T-cell (primary cell): Measurements from ENCODE around the gene FOXJ1. TPM values are rescaled to one million over a fixed set of nuclear protein-coding genes. Genes with fewer than 3 reads are reported as not detected.
"Not testable (repeated sequence)": the region's sequence is repeated elsewhere in the genome, so short reads cannot be mapped to it uniquely, and the experiment has no call there.

Source experiments
- ATAC-seq, 4 experiments: fragments of 200-7000 bp in 3 of 4; fragments of 150-1000 bp in 1 of 4; cut with Tn5 transposase; replicated peaks in 1 of 4; 1 replicate in 3 of 4; 2 replicates in 1 of 4; pipeline ENCODE4 v1.10.0; 2021; ENCODE audit warnings: moderate library complexity in 3 of 4, mild to moderate bottlenecking in 2 of 4, moderate number of reproducible peaks in 1 of 4
- CTCF ChIA-PET, 2 donors: fragments of 300-600 bp; sonication (Branson Sonifier 250); formaldehyde crosslinking; loops; one replicate each; lab custom pipeline; 2022; ENCODE audit warnings: antibody characterized with exemption in 2 of 2; lab: Charles Lee
- POLR2A ChIA-PET, 2 donors: fragments of 300-600 bp; sonication (Branson Sonifier 250); formaldehyde crosslinking; loops; one replicate each; lab custom pipeline; 2022; ENCODE audit warnings: antibody characterized with exemption in 2 of 2; lab: Charles Lee
- DNase-seq, 35 experiments: peaks; one replicate each; pipeline versions ENCODE4 v3.0.0 to v3.0.0-alpha.2; 2013 to 2023
- H3K27ac ChIP-seq: one replicate; pipeline ENCODE4 v1.5.1; 2013; ENCODE audit warnings: low read length
- H3K27me3 ChIP-seq, 2 experiments: replicated peaks in 1 of 2; 1 replicate in 1 of 2; 2 replicates in 1 of 2; pipeline versions ENCODE4 v1.6.1 to v1.7.0; 2013; ENCODE audit warnings: low read length in 1 of 2, mixed read lengths in 1 of 2; ENCODE audit not compliant: control insufficient read depth in 2 of 2, insufficient read depth in 2 of 2; ENCODE audit errors: extremely low read depth in 1 of 2
- H3K36me3 ChIP-seq, 2 donors: 1 replicate in 1 of 2; 2 replicates in 1 of 2; pipeline versions ENCODE4 v1.6.1 to v1.7.0; 2013; ENCODE audit warnings: low read length in 1 of 2; ENCODE audit not compliant: control insufficient read depth in 2 of 2, insufficient read depth in 1 of 2; ENCODE audit errors: extremely low read depth in 1 of 2
- H3K4me1 ChIP-seq, 2 experiments: 1 replicate in 1 of 2; 2 replicates in 1 of 2; pipeline versions ENCODE4 v1.6.1 to v1.7.0; 2013; ENCODE audit warnings: low read length in 2 of 2, mixed read lengths in 1 of 2; ENCODE audit not compliant: insufficient read depth in 2 of 2, control insufficient read depth in 1 of 2; ENCODE audit errors: extremely low read depth in 1 of 2
- H3K4me3 ChIP-seq, 2 donors: 1 replicate in 1 of 2; 2 replicates in 1 of 2; pipeline versions ENCODE4 v1.5.1 to v1.7.0; 2013; ENCODE audit warnings: mild to moderate bottlenecking in 2 of 2, low read length in 1 of 2, moderate library complexity in 1 of 2; ENCODE audit not compliant: control insufficient read depth in 1 of 2; ENCODE audit errors: extremely low read depth in 1 of 2
- H3K9me3 ChIP-seq: 2 replicates; pipeline ENCODE4 v1.7.0; 2013
- H3K27ac Mint-ChIP-seq, 2 donors: one replicate each; pipeline ENCODE4 v1.8.0; 2020 to 2021; ENCODE audit warnings: mild to moderate bottlenecking in 2 of 2, mixed read lengths in 2 of 2
- H3K27me3 Mint-ChIP-seq, 2 donors: one replicate each; pipeline ENCODE4 v1.8.0; 2021 to 2022; ENCODE audit warnings: mixed read lengths in 2 of 2
- H3K36me3 Mint-ChIP-seq: one replicate; pipeline ENCODE4 v1.8.0; 2021; ENCODE audit warnings: mixed read lengths
- H3K4me1 Mint-ChIP-seq, 3 donors: one replicate each; pipeline ENCODE4 v1.8.0; 2020 to 2022; ENCODE audit warnings: mixed read lengths in 3 of 3, mild to moderate bottlenecking in 1 of 3
- H3K4me3 Mint-ChIP-seq, 3 donors: one replicate each; pipeline ENCODE4 v1.8.0; 2020 to 2022; ENCODE audit warnings: mild to moderate bottlenecking in 3 of 3, mixed read lengths in 3 of 3, moderate library complexity in 3 of 3
- H3K9me3 Mint-ChIP-seq, 3 donors: one replicate each; pipeline ENCODE4 v1.8.0; 2020 to 2022; ENCODE audit warnings: mixed read lengths in 3 of 3
- WGBS: methylation state at CpG from one replicate; pipeline ENCODE4 v1.1.5; 2013; ENCODE audit warnings: missing lambda C conversion rate; ENCODE audit not compliant: insufficient coverage; 5-methylcytosine and 5-hydroxymethylcytosine counted together
- total RNA-seq, 35 experiments: library from RNA in 6 of 35; stranded (reverse) in 6 of 35; fragments of 120-200 nt in 1 of 35; gene quantifications; one replicate each; pipeline versions ENCODE4 v1.2.1 to v1.2.4 and lab custom pipeline; 2013 to 2026

Gene FOXJ1
- total RNA-seq (1 to 10 TPM in 4 of 5 donors, under 1 TPM in 1; 0.99 to 3.0 (median 1.7) TPM), total RNA-seq (lab: John Stamatoyannopoulos, UW) (0.68 to 17.1 (median 2.7) reads per million in 29 experiments)
- total RNA-seq (2013): 0.50 TPM

- H3K27me3 Mint-ChIP-seq: peaks cover 0 to 7% of the 10 kb centered on the region in 2 donors
- no peaks in the 10 kb centered on the region for H3K9me3 Mint-ChIP-seq
- ATAC-seq (peak; percentile 63 to 81 (median 69)), DNase-seq (peak; percentile 79 to 96 (median 88))
- H3K27ac Mint-ChIP-seq: peak within 1 kb of the TSS; percentile 83 to 96
- peak within 1 kb of the TSS; percentile 74 to 77 (median 76) for H3K4me3 Mint-ChIP-seq
- CTCF ChIA-PET: interaction anchor here in 1 of 2 donors (0.6 to 1.9 kb wide), 5 partner anchors 10 to 143 kb away, joined by 3 to 8 read pairs (median 4); no protein-coding TSS in a partner anchor
- Histone ChIP-seq H3K4me1 (peaks cover 45 to 75% of the 10 kb centered on the region in 2 experiments), H3K9me3 (no peaks in the 10 kb centered on the region), H3K36me3 (no peaks in the 10 kb centered on the region), H3K27me3 (peaks cover 2 to 27% of the 10 kb centered on the region in 2 experiments), H3K4me3 (peak within 1 kb of the TSS; percentile 49 to 55), H3K27ac (no peak within 1 kb of the TSS)
- H3K36me3 Mint-ChIP-seq: no peaks in the 10 kb centered on the region
- POLR2A ChIA-PET: interaction anchor here (0.5 to 0.6 kb wide), 2 partner anchors 236 to 1777 kb away, joined by 3 read pairs; no protein-coding TSS in a partner anchor
- WGBS: 12% methylated on average over 43 of the region's 59 CpGs
- H3K4me1 Mint-ChIP-seq: peaks cover 55 to 61% (median 60%) of the 10 kb centered on the region in 3 donors
These were observed at the start of gene FOXJ1 for GRCh38 chr17:76141212-76142038. TSS of gene FOXJ1 (minus strand) at chr17:76141245. CDS start at chr17:76140395, 850 bp downstream.

DNA sequence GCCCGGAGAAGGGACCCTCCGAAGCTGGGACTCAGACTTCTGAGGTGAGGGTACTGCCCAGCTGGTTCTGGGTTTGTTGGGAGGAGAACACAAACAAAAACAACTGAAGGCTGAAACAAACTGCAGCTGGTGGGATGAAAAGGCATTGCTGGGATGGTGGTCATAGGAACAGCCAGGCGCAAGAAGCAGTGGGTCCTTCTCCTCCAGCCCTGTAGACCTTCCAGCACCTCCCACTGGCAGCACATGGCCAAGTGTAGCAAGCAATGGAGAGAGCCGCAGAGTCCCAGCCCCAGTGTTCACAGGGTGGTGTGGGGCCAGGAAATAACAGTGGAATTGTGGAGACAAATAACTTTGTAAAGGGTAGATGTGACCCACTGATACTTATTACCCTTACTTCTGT is 48.7 kb upstream of the FOXJ1 start:
- Mint-ChIP-seq H3K27me3 (no peaks in the 10 kb centered on the region), H3K4me3 (peak overlapping the region in 1 of 3 donors; percentile 75), H3K27ac (peak overlapping the region; percentile 94 to 97), H3K4me1 (peaks cover 67 to 82% (median 76%) of the 10 kb centered on the region in 3 donors), H3K36me3 (peaks cover 16% of the 10 kb centered on the region), H3K9me3 (no peaks in the 10 kb centered on the region)
- no peak for DNase-seq
- POLR2A ChIA-PET: interaction anchor here in 1 of 2 donors (0.5 kb wide), 1 partner anchor 269 kb away, joined by 4 read pairs; no protein-coding TSS in a partner anchor
- CTCF ChIA-PET: interaction anchor here in 1 of 2 donors (1.3 kb wide), 1 partner anchor 10 kb away, joined by 6 read pairs; no protein-coding TSS in a partner anchor
- ATAC-seq: no peak
- no peaks in the 10 kb centered on the region for H3K27me3 ChIP-seq
- no CpG with 5 or more reads among the region's 4 CpGs for WGBS
- no peaks in the 10 kb centered on the region for H3K36me3 ChIP-seq
- H3K4me1 ChIP-seq: peaks cover 62 to 72% of the 10 kb centered on the region in 2 experiments
- no peak overlapping the region for H3K4me3 ChIP-seq
- peak overlapping the region; percentile 90 for H3K27ac ChIP-seq
- no peaks in the 10 kb centered on the region for H3K9me3 ChIP-seq

GRCh38 chr17:76189247-76189646 is 48.2 kb upstream of the FOXJ1 start:
- DNase-seq (no peak), ATAC-seq (no peak)
- Histone ChIP-seq H3K4me1 (peaks cover 60 to 70% of the 10 kb centered on the region in 2 experiments), H3K27ac (peak overlapping the region; percentile 90), H3K9me3 (no peaks in the 10 kb centered on the region), H3K36me3 (no peaks in the 10 kb centered on the region), H3K27me3 (no peaks in the 10 kb centered on the region), H3K4me3 (no peak overlapping the region)
- WGBS: 86% methylated on average over 1 of the region's 4 CpGs
- CTCF ChIA-PET: interaction anchor here in 1 of 2 donors (1.3 to 1.6 kb wide), 2 partner anchors 9 to 11 kb away, joined by 4 to 6 read pairs; no protein-coding TSS in a partner anchor
- Mint-ChIP-seq H3K36me3 (peaks cover 20% of the 10 kb centered on the region), H3K27ac (peak overlapping the region; percentile 94 to 97), H3K9me3 (no peaks in the 10 kb centered on the region), H3K4me1 (peaks cover 67 to 82% (median 78%) of the 10 kb centered on the region in 3 donors), H3K4me3 (peak overlapping the region in 2 of 3 donors; percentile 55 to 75), H3K27me3 (no peaks in the 10 kb centered on the region)
- POLR2A ChIA-PET: interaction anchor here (0.5 to 1.1 kb wide), 2 partner anchors 9 to 269 kb away, joined by 4 to 5 read pairs; no protein-coding TSS in a partner anchor

DNA sequence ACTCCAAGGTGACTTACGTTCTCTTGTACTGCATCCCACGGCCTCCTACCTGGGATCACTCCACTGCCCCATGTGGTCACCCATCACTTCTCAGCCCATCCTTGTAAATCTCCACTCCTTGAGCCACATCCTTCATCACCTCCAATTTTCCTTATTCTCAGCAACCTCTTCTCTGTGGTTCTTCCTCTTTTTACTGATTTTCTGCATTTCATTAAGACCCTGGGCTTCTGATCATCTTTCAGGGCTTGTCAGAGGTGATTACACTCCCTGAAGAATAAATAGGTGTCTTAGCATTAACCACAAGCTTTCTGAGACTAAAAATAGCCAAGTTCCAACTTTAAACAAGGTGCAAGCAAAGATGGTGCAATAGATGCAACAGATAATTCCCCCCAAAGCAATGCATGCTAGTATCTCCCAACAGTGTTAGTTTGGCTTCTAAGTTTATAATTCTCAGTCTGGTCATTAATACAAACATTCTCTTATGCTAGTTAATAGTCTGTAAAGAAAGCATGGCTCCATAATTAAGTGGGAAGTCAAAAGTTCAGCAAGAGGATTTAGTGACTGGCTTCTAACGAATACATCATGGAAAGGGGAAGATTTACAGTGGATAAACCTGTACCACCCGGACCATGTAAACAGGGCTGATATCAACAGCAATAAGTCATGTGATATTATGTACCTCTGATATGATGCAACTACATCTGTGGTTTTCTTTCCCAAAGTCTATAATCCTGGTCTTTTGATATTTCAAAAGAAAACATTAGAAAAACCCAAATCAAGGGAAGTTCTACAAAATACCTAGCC is 47.4 kb upstream of the FOXJ1 start:
- POLR2A ChIA-PET: interaction anchor here in 1 of 2 donors (0.5 to 1.1 kb wide), 2 partner anchors 9 to 27 kb away, joined by 5 read pairs; no protein-coding TSS in a partner anchor
- H3K9me3 ChIP-seq: no peaks in the 10 kb centered on the region

GRCh38 chr17:76186774-76187173 is 45.7 kb upstream of the FOXJ1 start:
- not testable (repeated sequence) for H3K9me3 Mint-ChIP-seq, H3K4me3 Mint-ChIP-seq, DNase-seq, H3K4me3 ChIP-seq, H3K36me3 ChIP-seq, H3K27me3 Mint-ChIP-seq, ATAC-seq, H3K9me3 ChIP-seq, H3K27me3 ChIP-seq
- no CpG with 5 or more reads among the region's 2 CpGs for WGBS
- peaks cover 46 to 56% of the 10 kb centered on the region in 2 experiments for H3K4me1 ChIP-seq
- peak overlapping the region; percentile 90 for H3K27ac ChIP-seq
- H3K36me3 Mint-ChIP-seq: peaks cover 20% of the 10 kb centered on the region
- peaks cover 52 to 65% (median 61%) of the 10 kb centered on the region in 3 donors for H3K4me1 Mint-ChIP-seq
- ChIA-PET POLR2A (interaction anchor here in 1 of 2 donors (0.6 kb wide), 1 partner anchor 593 kb away, joined by 3 read pairs; no protein-coding TSS in a partner anchor), CTCF (interaction anchor here in 1 of 2 donors (0.8 kb wide), 1 partner anchor 52 kb away, joined by 3 read pairs; no protein-coding TSS in a partner anchor)
- H3K27ac Mint-ChIP-seq: peak overlapping the region; percentile 76 to 77

More for the DNA sequence above, 47.4 kb upstream of the FOXJ1 start:
- Histone ChIP-seq H3K4me3 (no peak overlapping the region), H3K36me3 (no peaks in the 10 kb centered on the region), H3K27me3 (no peaks in the 10 kb centered on the region), H3K4me1 (peaks cover 53 to 62% of the 10 kb centered on the region in 2 experiments), H3K27ac (peak overlapping the region; percentile 90)
- H3K27me3 Mint-ChIP-seq: no peaks in the 10 kb centered on the region
- DNase-seq: no peak
- CTCF ChIA-PET: interaction anchor here in 1 of 2 donors (0.6 to 1.6 kb wide), 3 partner anchors 9 to 67 kb away, joined by 3 to 6 read pairs (median 4); no protein-coding TSS in a partner anchor
- no peaks in the 10 kb centered on the region for H3K9me3 Mint-ChIP-seq
- peaks cover 20% of the 10 kb centered on the region for H3K36me3 Mint-ChIP-seq
- peak overlapping the region; percentile 94 to 97 for H3K27ac Mint-ChIP-seq
- 84% methylated on average over 2 of the region's 4 CpGs for WGBS
- ATAC-seq: no peak
- peak overlapping the region in 2 of 3 donors; percentile 22 to 75 for H3K4me3 Mint-ChIP-seq
- peaks cover 60 to 74% (median 71%) of the 10 kb centered on the region in 3 donors for H3K4me1 Mint-ChIP-seq
